HepG2 (cell line): Measurements from ENCODE around the gene ZNF234. TPM values are rescaled to one million over a fixed set of nuclear protein-coding genes. Genes with fewer than 3 reads are reported as not detected.

ENCODE experiments used
- DRAP1 ChIP-seq: IDR thresholded peaks from 2 replicates; pipeline ENCODE4 v1.6.1; 2016; ENCODE audit warnings: missing genetic modification reagents, missing compliant biosample characterization
- EED ChIP-seq: sonication (generic); formaldehyde crosslinking; IDR thresholded peaks from 2 replicates; pipeline ENCODE4 v1.5.0; 2020; ENCODE audit warnings: mild to moderate bottlenecking, missing genetic modification reagents
- FOXA1 ChIP-seq, 2 experiments: fragments of 450-650 bp in 1 of 2; sonication (generic) in 1 of 2; formaldehyde crosslinking in 1 of 2; IDR thresholded peaks; 2 replicates each; pipeline versions ENCODE4 v1.4.0 to v1.6.1; 2016 to 2020; ENCODE audit warnings: missing genetic modification reagents in 1 of 2
- ISX ChIP-seq: sonication (generic); formaldehyde crosslinking; conservative IDR thresholded peaks from 2 replicates; pipeline ENCODE4 v1.5.0; 2020; ENCODE audit warnings: missing genetic modification reagents
- JDP2 ChIP-seq: sonication (generic); formaldehyde crosslinking; IDR thresholded peaks from 2 replicates; pipeline ENCODE4 v1.8.1; 2022; ENCODE audit warnings: missing genetic modification reagents, borderline replicate concordance
- MBD4 ChIP-seq: IDR thresholded peaks from 2 replicates; pipeline ENCODE4 v1.6.1; 2012; ENCODE audit warnings: low read length, inconsistent platforms, borderline replicate concordance
- RORA ChIP-seq: sonication (generic); formaldehyde crosslinking; IDR thresholded peaks from 2 replicates; pipeline ENCODE4 v1.5.0; 2020; ENCODE audit warnings: mild to moderate bottlenecking, missing genetic modification reagents, moderate library complexity
- SP4 ChIP-seq: sonication (generic); formaldehyde crosslinking; IDR thresholded peaks from 2 replicates; pipeline ENCODE4 v1.8.1; 2023; ENCODE audit warnings: mild to moderate bottlenecking, missing genetic modification reagents
- TCF7 ChIP-seq: sonication (generic); IDR thresholded peaks from 2 replicates; pipeline ENCODE4 v1.6.1; 2016; ENCODE audit warnings: antibody characterized with exemption, low read depth
- ZBTB34 ChIP-seq: sonication (generic); formaldehyde crosslinking; IDR thresholded peaks from 2 replicates; pipeline ENCODE4 v1.8.0; 2022; ENCODE audit warnings: mild to moderate bottlenecking, missing genetic modification reagents
- ZNF180 ChIP-seq: sonication (generic); formaldehyde crosslinking; IDR thresholded peaks from 2 replicates; pipeline ENCODE4 v1.4.0; 2020; ENCODE audit warnings: low read depth, missing genetic modification reagents, borderline replicate concordance
- ZNF230 ChIP-seq: sonication (generic); formaldehyde crosslinking; IDR thresholded peaks from 2 replicates; pipeline ENCODE4 v1.4.0; 2020; ENCODE audit warnings: mild to moderate bottlenecking, missing genetic modification reagents
- polyA plus RNA-seq, 8 experiments: library from polyadenylated mRNA; depleted of rRNA in 3 of 8; stranded (reverse) in 7 of 8; unstranded in 1 of 8; fragments of >200 nt; fragmentation: Illumina TruSeq in 4 of 8; extraction: Trizol in 4 of 8; gene quantifications; 2 replicates each; pipeline versions ENCODE4 v1.2.1 to v1.2.3, GENCODE V29; 2011 to 2016; ENCODE audit warnings: low read depth in 4 of 8, missing spikeins in 1 of 8, mixed read lengths in 1 of 8; ENCODE audit not compliant: insufficient read depth in 1 of 8
- total RNA-seq, 5 experiments: library from RNA; depleted of rRNA; stranded (reverse); fragments of >200 nt; fragmentation: Illumina TruSeq; extraction: Trizol; gene quantifications; 2 replicates each; pipeline ENCODE4 v1.2.3, GENCODE V29; 2016; ENCODE audit warnings: low read depth in 1 of 5
- TF ChIP-seq, protein P1 (sequence below): sonication (generic); formaldehyde crosslinking; IDR thresholded peaks from 2 replicates; pipeline ENCODE4 v1.4.0; 2020; ENCODE audit warnings: mild to moderate bottlenecking, missing genetic modification reagents
- TF ChIP-seq, protein P2 (sequence below): sonication (generic); formaldehyde crosslinking; IDR thresholded peaks from 2 replicates; pipeline ENCODE4 v1.4.0; 2020; ENCODE audit warnings: missing genetic modification reagents
- TF ChIP-seq, protein P3 (sequence below): sonication (generic); formaldehyde crosslinking; IDR thresholded peaks from 2 replicates; pipeline ENCODE4 v1.4.0; 2020; ENCODE audit warnings: missing genetic modification reagents, mild to moderate bottlenecking, borderline replicate concordance

ZNF234 gene
- total and polyA plus RNA-seq, 2 of the 13 experiments (the other 11 are each of a cell fraction or from before 2014, with no cell fraction given) = 3.5 to 11.2 TPM

- TF ChIP-seq EED (CRISPR knock-in tag) = no peak
- peak; percentile 45; the same call in 1 of the 2 replicates for TF ChIP-seq SP4
- no peak for TF ChIP-seq TCF7
- TF ChIP-seq JDP2 (CRISPR knock-in tag) = no peak
- no peak for TF ChIP-seq FOXA1 (IDR thresholded peaks at IDR 0.05)
- no peak for TF ChIP-seq FOXA1 (CRISPR knock-in tag; IDR thresholded peaks at IDR 0.05)
- no peak for TF ChIP-seq MBD4
- TF ChIP-seq, protein P1, sequence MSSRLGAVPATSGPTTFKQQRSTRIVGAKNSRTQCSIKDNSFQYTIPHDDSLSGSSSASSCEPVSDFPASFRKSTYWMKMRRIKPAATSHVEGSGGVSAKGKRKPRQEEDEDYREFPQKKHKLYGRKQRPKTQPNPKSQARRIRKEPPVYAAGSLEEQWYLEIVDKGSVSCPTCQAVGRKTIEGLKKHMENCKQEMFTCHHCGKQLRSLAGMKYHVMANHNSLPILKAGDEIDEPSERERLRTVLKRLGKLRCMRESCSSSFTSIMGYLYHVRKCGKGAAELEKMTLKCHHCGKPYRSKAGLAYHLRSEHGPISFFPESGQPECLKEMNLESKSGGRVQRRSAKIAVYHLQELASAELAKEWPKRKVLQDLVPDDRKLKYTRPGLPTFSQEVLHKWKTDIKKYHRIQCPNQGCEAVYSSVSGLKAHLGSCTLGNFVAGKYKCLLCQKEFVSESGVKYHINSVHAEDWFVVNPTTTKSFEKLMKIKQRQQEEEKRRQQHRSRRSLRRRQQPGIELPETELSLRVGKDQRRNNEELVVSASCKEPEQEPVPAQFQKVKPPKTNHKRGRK (CRISPR knock-in tag) = no peak
- peak; percentile 87 for TF ChIP-seq DRAP1 (CRISPR knock-in tag)
- TF ChIP-seq ISX (CRISPR knock-in tag) = no peak
- TF ChIP-seq ZNF180 = no peak
- TF ChIP-seq ZNF230 (CRISPR knock-in tag) = no peak
- TF ChIP-seq, protein P2, sequence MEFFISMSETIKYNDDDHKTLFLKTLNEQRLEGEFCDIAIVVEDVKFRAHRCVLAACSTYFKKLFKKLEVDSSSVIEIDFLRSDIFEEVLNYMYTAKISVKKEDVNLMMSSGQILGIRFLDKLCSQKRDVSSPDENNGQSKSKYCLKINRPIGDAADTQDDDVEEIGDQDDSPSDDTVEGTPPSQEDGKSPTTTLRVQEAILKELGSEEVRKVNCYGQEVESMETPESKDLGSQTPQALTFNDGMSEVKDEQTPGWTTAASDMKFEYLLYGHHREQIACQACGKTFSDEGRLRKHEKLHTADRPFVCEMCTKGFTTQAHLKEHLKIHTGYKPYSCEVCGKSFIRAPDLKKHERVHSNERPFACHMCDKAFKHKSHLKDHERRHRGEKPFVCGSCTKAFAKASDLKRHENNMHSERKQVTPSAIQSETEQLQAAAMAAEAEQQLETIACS (CRISPR knock-in tag) = no peak
- no peak for TF ChIP-seq ZBTB34 (CRISPR knock-in tag)
- TF ChIP-seq RORA (CRISPR knock-in tag) = no peak
- TF ChIP-seq, protein P3, sequence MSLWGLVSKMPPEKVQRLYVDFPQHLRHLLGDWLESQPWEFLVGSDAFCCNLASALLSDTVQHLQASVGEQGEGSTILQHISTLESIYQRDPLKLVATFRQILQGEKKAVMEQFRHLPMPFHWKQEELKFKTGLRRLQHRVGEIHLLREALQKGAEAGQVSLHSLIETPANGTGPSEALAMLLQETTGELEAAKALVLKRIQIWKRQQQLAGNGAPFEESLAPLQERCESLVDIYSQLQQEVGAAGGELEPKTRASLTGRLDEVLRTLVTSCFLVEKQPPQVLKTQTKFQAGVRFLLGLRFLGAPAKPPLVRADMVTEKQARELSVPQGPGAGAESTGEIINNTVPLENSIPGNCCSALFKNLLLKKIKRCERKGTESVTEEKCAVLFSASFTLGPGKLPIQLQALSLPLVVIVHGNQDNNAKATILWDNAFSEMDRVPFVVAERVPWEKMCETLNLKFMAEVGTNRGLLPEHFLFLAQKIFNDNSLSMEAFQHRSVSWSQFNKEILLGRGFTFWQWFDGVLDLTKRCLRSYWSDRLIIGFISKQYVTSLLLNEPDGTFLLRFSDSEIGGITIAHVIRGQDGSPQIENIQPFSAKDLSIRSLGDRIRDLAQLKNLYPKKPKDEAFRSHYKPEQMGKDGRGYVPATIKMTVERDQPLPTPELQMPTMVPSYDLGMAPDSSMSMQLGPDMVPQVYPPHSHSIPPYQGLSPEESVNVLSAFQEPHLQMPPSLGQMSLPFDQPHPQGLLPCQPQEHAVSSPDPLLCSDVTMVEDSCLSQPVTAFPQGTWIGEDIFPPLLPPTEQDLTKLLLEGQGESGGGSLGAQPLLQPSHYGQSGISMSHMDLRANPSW = no peak
Measured at GRCh38 chr19:44141191-44142058, at the start of gene ZNF234 (continued).
